Measurements from ENCODE around the gene TMPRSS12.
"Not testable (repeated sequence)": the region's sequence is repeated elsewhere in the genome, so short reads cannot be mapped to it uniquely, and the experiment has no call there.

TMPRSS12 gene

GRCh38 chr12:50859621-50860310 is 17.0 kb downstream of the TMPRSS12 start:
- DNase-seq: no peak

DNA sequence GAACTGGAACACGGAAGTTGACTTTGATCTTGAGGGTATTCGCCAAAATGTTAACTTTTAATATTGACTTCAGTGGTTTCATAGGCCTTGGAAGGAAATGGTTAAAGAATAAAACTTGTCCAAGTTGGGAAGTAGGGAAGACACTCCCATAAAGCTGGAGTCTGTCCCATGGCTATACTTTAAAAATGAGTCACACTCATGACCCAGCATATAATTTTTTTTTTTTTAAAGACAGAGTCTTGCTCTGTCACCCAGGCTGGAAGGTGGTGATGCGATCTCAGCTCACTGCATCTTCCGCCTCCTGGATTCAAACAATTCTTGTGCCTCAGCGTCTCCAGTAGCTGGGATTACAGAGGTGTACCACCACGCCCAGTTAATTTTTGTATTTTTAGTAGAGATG is 19.6 kb downstream of the TMPRSS12 start:
- no peak for DNase-seq

GRCh38 chr12:50865266-50865665 is 22.5 kb downstream of the TMPRSS12 start:
- DNase-seq: no peak

- not testable (repeated sequence) for DNase-seq
Observed at GRCh38 chr12:50868881-50869280, 26.2 kb downstream of the TMPRSS12 start.

- no peak for DNase-seq
Observed at GRCh38 chr12:50882563-50882962, 39.8 kb downstream of the TMPRSS12 start.

GRCh38 chr12:50887191-50887590 is 44.5 kb downstream of the TMPRSS12 start:
- DNase-seq: no peak

DNA sequence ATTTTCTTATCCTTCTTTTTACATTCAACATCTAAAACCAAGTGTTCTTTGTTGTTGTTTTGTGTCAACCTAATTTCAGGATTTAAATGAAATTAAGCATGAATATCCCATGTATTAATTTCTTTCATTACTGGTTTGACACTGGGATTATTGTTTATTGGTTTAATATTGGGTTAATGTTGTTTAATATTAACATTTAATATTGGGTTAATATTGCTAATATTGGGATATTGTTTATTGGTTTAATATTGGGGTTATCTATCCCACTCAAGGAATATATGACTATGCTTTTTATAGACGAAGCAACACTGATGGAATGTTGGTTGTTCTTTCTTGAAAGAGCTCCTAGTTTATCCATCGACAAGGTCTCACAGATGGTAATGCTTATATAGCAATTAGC is 45.9 kb downstream of the TMPRSS12 start:
- no peak for DNase-seq

GRCh38 chr12:50894241-50894640 is 51.5 kb downstream of the TMPRSS12 start:
- no peak for DNase-seq

- DNase-seq: no peak
Observed at GRCh38 chr12:50901685-50902113, 59.0 kb downstream of the TMPRSS12 start.

DNA sequence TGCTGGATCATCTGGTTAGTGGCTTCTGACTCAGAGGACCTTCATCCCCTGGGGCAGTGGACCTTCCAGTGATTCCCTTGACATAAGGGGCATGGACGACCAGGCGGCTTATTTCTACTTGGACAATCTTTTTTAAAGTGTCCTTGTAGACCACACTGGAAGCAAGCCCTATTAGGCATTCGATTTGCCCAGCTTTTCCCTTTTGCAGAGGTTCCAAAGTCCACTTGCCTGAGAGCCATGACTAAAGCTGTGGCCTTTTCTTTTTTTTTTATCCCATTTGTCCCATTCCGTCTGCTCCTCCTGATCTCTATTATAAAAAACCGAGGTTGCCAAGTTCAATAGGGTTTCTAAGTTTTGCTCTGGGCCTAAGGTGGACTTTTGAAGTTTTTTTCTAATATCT is 65.8 kb downstream of the TMPRSS12 start:
- DNase-seq: not testable (repeated sequence)

DNA sequence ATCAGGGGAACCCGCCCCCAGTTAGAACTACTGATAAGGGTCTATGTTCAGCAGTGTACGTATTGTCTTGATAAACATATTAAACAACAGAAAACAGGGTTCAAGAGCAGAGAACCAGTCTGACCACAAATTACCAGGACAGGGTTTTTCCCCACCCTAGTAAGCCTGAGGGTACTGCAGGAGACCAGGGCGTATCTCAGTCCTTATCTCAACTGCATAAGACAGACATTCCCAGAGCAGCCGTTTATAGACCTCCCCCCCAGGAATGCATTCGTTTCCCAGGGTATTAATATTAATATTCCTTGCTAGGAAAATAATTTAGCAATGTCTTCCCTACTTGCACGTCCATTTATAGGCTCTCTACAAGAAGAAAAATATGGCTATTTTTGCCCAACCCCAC is 69.6 kb downstream of the TMPRSS12 start:
- DNase-seq: not testable (repeated sequence)

DNA sequence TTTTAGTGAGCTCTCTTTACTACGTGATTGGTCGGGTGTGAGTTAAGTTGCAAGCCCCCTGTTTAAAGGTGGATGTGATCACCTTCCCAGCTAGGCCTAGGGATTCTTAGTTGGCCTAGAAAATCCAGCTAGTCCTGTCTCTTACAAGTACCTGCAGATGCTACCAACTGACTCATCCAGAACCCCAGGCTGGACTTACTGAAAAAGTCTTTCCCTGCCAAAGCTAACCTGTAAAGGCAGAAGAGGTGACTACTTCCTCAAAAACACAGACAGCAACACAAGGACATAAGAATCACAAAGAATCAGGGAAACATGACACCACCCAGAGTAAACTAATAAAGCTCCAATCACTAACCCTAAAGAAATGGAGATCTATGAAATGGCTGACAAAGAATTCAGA is 70.5 kb downstream of the TMPRSS12 start:
- no peak for DNase-seq

- DNase-seq: no peak
Observed at GRCh38 chr12:50914872-50915484, 72.3 kb downstream of the TMPRSS12 start.

- no peak for DNase-seq
Observed at GRCh38 chr12:50916292-50916691, 73.6 kb downstream of the TMPRSS12 start.

DNA sequence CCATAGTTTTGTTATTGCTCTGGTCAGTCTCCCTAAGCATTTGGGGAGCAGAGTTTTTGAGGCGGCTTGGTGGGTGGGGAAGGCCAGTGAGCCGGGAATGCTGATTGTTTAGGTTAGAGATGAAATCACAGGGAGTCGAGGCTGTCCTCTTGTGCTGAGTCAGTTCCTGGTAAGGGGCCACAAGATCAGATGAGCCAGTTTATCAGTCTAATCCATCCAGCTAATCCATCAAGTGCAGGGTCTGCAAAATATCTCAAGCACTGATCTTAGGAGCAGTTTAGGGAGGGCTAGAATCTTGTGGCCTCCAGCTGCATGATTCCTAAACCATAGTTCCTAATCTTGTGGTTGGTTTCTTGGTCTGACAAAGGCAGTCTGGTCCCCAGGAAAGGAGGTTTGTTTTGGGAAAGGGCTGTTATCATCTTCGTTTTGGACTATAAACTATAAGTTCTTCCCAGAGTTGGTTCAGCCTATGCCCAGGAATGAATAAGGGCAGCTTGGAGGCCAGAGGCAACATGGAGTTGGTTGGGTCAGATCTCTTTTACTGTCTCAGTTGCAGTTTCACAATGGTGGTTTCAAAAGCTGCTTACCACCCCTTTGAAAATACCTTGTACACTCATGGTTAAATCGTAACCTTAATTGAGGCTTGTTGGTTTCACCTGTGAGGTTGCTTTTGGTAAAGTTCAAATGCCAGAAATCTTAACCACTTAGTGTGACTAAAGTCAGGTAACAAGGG is 76.0 kb downstream of the TMPRSS12 start:
- no peak for DNase-seq

DNA sequence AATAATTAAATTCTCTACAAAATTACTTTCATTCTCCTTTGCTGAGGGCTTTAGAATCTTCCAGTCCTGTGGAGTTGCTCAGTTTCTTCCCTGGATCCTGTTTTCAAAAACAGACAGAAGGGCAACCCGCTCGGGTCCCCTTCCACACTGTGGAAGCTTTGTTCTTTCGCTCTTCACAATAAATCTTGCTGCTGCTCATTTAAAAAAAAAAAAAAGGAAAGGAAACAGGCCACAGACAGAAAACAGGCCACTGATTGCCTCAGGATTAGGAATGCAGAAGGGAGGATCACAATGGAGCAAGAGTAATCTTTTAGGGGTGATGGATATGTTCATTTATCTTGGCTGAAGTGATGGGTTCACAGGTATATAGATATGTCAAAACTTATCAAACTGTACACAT is 80.1 kb downstream of the TMPRSS12 start:
- DNase-seq: no peak

DNA sequence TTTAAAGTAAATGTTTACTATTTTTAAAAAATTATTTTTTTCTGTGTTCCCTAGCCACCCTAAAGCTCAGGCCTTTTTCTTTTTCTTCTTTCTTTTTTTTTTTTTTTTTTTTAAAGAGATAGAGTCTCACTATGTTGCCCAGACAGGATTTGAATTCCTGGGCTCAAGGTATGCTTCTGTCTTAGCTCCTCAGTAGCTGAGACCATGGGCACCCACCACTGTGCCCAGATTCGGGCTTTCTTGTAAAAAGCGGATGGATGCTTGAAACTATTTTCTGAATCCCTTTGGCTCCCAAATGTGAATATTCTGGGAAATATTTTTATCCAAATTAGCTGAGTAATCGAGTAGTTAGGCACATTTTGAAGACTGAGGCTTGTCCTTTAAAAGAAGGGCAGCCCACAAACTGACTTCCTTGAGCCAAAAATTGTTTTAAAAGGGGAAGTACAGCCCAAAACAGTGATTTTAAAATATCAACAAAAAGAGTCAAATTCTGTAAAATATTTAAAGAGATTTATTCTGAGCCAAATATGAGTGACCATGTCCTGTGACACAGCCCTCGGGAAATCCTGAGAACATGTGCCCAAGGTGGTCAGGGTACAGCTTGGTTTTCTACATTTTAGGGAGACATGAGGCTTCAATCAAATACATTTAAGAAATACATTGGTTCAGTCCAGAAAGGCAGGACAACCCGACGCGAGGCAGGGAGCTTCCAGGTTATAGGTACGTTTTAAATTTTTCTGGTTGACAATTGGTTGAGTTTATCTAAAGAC is 80.8 kb downstream of the TMPRSS12 start:
- DNase-seq: no peak

GRCh38 chr12:50924131-50924438 is 81.4 kb downstream of the TMPRSS12 start:
- peak; percentile 32 for DNase-seq

GRCh38 chr12:50924439-50925341 is 82.0 kb downstream of the TMPRSS12 start:
- peak; percentile 78 for DNase-seq

DNA sequence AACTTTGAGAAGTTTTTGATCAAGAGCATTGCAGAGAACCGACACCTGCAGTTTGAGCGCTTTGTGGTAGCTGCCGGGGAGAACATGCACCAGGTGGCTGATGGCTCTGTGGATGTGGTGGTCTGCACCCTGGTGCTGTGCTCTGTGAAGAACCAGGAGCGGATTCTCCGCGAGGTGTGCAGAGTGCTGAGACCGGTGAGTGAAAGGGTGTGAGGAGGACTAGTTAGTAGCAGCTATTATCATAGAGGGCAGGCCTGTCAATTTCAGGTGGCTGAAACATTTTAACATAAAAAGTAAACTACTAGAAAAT is 82.6 kb downstream of the TMPRSS12 start:
- DNase-seq: no peak

GRCh38 chr12:50925920-50926319 is 83.2 kb downstream of the TMPRSS12 start:
- no peak for DNase-seq

DNA sequence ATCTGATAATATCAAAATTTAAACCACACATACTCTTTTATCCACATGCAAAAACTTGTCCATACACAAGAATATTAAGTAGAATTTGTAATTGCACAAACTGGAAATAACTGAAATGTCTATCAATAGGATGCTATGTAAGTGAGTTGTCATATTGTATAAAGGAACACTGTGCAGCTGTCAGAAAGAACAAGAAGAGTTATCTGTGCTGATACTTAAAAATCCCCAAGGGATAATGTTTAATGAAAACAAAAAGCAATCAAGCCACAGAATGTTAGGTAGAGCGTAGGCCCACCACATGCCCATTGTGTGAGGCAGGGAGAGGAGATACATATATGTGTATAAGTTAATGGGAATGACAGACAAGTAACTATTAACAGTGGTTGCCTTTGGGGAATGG is 83.7 kb downstream of the TMPRSS12 start:
- no peak for DNase-seq

DNA sequence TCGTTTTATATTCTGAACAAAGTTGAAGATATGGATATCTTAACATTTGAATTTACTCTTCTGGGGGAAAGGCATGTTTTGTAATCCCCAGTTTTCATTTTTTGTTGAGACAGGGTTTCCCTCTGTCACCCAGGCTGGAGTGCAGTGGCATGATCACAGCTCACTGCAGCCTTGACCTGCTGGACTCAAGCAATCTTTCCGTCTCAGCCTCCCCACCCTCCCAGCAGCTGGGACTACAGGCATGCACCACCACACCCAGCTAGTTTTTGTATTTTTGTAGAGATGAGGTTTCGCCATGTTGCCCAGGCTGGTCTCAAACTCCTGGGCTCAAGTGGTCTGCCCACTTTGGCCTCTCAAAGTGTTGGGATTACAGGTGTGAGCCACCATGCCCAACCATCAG is 84.2 kb downstream of the TMPRSS12 start:
- not testable (repeated sequence) for DNase-seq

Data from kidney glomerular epithelial cell (primary cell).